ENCODE data around the gene RNF167.

GRCh38 chr17:4970273-4970672, 30.2 kb downstream of the RNF167 start:
- TF ChIP-seq CTCF (conservative IDR thresholded peaks at IDR 0.05 in 1 of 2, IDR thresholded peaks at IDR 0.05 in 1 of 2; ENCODE audit: extremely low read depth in 1 of 2, insufficient read depth in 1 of 2, low read depth in 1 of 2, low read length in 2 of 2): no peak
- TF ChIP-seq EZH2 (IDR thresholded peaks at IDR 0.05; ENCODE audit: borderline replicate concordance, low read length): no peak
